DMS153 (cell line): ENCODE results near the gene OR1N2.
"Not testable (repeated sequence)": the region's sequence is repeated elsewhere in the genome, so short reads cannot be mapped to it uniquely, and the experiment has no call there.

Source experiments
- DNase-seq: peaks from one replicate; lab custom pipeline; 2025; lab: John Stamatoyannopoulos, UW

Gene OR1N2, protein sequence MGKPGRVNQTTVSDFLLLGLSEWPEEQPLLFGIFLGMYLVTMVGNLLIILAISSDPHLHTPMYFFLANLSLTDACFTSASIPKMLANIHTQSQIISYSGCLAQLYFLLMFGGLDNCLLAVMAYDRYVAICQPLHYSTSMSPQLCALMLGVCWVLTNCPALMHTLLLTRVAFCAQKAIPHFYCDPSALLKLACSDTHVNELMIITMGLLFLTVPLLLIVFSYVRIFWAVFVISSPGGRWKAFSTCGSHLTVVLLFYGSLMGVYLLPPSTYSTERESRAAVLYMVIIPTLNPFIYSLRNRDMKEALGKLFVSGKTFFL

DNA sequence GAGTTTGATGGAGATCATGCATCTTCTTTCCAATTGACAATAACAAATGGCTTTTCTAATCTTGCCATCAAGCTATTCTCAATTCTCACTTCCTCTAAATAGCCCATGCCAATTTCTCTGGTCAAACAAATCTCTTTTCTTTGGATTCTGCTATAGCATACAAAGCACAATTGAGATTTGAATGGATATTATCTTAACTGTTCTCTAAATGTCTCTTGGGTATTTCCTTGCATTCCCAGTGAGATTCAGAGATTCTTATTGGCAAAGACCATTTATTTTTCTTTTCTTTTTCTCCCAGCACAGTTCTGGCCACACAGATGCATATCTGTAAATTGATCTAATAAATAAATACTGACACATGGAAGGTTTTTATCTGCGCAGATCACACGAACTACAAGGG, at the start of gene OR1N2:
Gene OR1N2, plus strand, starts transcription at position 301 of the 400 bp plus-strand sequence. CDS start 100 bp downstream, outside the sequence.
- DNase-seq: no peak

- DNase-seq: no peak
Measured at GRCh38 chr9:122506964-122507363, 45.9 kb upstream of the OR1N2 start.

- no peak for DNase-seq
Measured at GRCh38 chr9:122510502-122510901, 42.4 kb upstream of the OR1N2 start, which contains the start of gene OR1J2. TSS of gene OR1J2 (plus strand) at chr9:122510802. CDS start at chr9:122510802, 0 bp downstream.

DNA sequence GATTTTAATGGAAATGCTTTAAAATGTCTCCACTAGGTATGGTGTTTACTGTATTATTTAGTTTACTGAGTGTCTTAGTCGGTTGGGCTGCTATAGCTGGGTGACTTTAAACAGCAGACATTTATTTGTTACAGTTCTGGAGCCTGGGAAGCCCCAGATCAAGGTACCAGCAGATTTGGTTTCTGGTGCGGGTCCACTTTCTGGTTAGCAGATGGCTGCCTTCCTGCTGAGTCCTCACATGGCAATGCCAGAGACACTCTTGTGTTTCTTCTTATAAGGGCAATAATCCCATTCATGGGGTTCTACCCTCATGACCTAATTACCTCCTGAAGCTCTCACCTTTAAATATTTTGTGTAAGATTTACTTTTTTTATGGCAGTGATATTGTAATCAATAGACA, 34.7 kb upstream of the OR1N2 start:
- DNase-seq: no peak

GRCh38 chr9:122518841-122519240, 34.1 kb upstream of the OR1N2 start, which contains the start of gene OR1J4:
TSS of gene OR1J4 (plus strand) at chr9:122519141. CDS start at chr9:122519141, 0 bp downstream.
- DNase-seq: no peak

GRCh38 chr9:122519376-122519775, 33.5 kb upstream of the OR1N2 start:
- no peak for DNase-seq

- no peak for DNase-seq
Measured at GRCh38 chr9:122526602-122527001, 26.3 kb upstream of the OR1N2 start.

DNA sequence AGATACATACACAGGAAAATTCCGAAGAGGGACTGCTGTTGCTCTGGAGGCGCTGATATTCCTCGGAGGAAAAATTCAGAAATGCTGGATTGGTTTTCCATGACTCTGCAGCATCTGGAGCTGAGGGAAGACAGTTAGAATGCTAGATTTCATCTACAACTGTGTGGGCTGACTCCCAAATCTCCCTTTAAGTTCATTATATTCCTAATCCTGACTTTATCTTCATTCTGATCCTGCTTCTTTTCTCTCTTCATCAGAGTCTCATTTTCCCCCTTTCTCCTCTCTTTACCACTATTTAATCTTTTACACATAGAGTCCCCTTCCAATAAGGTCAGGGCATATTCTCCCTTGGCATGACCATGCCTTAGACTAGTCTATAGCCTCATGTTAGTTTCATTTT, 25.7 kb upstream of the OR1N2 start, which contains the start of gene OR1N1:
Gene OR1N1, minus strand, starts transcription at position 101 of the 400 bp plus-strand sequence. Its CDS starts 0 bp downstream, at position 101.
- DNase-seq: no peak

DNA sequence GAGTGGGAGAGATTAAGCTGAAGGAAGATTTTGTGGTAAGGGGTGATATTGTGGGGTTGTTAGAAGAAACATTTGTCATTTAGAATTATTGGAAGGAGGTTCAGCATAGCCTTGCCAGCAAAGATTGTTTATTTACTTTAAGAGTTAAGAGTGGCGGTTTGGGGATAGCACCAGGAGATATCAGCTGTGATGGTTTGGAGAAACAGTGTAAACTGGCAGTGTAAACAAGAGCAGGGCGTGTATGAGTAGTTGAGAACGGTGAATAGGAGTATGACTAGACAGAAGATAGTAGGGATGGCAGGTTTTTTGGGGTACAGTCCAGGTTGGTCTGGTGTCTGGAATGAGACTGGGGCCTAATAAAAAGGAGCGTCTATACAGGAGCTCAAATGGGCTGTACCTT, 21.8 kb upstream of the OR1N2 start:
- not testable (repeated sequence) for DNase-seq

DNA sequence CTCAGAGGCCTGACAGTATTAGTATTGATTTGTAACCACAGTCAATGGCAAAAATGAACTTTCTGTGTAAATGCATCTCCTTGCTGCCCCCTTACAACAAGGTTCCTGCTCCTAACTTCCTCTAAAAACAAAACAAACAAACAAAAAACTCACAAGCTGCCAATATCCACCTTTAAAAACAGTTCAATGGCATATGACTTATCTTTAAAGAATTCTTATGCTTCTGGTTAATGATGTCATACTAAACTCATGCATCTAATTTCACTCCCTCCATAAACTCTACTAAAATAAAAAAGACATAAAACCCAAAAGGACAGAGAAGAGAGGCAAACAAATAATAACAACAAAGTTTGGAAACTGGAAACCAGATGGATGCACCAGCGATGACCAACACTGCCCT, 16.8 kb upstream of the OR1N2 start:
- no peak for DNase-seq

GRCh38 chr9:122537066-122537465, 15.8 kb upstream of the OR1N2 start:
- not testable (repeated sequence) for DNase-seq

- DNase-seq: no peak
Measured at GRCh38 chr9:122538757-122539156, 14.2 kb upstream of the OR1N2 start.

DNA sequence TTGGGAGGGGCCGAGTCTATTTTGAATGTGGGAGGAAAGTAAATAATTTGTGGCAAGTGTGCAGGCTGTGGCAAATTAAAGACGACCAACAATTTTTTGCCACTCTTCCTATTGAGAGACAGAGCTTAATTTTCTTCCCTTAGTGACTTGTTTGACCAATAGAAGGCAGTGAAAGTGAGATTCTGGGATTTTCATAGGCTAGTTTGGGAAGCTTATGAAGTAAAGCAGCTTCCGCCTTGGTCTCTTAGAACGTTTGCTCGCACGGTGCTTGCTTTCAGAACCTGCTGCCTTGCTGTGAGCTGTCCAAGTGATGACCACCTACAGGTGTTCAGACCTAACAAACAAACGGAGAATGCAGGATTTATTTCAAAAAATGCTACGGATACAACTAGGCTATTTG, 6.7 kb upstream of the OR1N2 start:
- no peak for DNase-seq

- DNase-seq: no peak
Measured at GRCh38 chr9:122551371-122551770, 1.5 kb upstream of the OR1N2 start.

GRCh38 chr9:122561446-122561845, 8.5 kb downstream of the OR1N2 start:
- DNase-seq: no peak

DNA sequence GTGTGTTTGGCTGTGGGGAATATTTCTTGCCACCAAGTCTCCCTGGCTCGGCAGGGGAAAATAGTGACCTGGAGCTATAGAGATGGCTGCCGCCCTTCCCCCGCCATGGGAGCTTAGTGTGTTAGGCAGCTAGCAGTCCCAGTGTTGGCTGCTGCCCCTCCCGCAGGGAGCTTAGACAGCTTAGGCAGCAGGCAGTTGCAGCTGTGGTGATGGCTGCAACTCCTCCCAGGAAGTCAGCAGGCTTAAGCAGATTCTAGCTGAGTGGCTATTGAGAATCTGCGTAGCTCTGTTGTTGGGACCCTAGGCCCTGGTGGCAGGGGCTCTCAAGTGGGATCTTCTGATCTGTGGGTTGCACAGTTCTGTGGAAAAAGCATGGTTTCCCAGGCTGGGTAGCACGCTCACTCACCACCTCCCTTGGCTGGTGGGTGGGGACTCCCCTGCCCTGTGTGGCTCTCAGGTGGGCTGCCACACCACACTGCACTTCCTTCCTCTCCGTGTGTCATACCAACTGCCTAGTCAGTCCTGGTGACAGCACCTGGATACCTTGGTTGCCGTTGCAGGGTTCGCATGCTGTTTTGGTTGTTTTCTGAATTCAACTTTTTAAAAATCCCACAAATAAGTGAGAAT, 9.3 kb downstream of the OR1N2 start:
- DNase-seq: no peak

DNA sequence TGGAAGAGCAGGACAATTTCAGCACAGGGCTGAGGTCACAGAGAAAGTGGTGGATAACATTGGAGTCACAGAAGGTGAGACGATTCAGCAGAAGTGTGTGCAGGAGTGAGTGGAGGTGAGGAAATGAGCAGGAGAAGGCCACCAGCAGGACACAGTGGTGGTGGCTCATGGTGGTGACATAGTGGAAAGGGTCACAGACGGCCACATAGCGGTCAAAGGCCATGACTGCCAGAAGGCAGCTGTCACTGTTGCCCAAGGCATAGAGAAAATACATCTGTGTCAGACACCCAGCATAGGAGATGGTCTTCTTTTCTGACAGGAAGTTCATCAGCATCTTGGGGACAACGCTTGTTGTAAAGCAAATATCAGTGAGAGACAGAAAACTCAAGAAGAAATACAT, 15.0 kb downstream of the OR1N2 start:
- DNase-seq: no peak

DNA sequence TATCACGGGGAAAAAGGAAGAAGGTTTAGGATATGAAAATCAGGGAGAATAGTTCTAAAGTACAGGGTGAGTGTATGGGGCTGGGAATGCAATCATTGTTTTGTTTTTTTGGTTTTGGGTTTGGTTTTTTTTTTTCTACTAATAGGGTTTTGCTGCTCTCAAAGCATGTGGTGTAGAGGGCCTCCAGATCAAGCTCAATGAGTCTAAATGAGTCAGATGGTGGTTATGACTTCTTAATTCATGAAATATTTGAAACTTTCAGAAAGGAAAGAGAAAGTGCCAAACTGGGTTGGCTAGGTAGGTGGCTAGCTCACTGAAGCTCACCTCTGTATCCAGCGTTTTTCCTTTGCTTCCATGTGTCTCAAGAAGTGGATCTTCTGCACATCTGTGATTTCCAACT, 19.5 kb downstream of the OR1N2 start:
- DNase-seq: no peak

DNA sequence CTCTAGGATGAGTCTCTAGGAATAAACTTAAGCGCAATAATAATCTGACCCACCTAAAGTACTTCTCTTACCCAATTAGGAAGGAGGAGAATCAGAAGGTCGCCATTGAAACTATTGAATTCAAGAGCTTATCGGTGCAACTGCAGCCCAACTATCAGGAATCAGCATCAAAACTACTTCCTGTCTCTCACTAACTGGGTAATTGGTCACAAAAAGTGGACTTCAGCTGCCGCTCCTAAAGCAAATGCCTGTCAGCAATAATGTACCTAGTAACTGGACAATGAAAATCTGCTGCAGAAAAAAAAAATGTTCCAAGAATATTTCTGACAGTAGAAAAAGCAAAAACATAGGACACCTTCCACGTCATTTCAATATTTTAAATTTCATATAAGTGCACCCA, 27.0 kb downstream of the OR1N2 start:
- DNase-seq: no peak

DNA sequence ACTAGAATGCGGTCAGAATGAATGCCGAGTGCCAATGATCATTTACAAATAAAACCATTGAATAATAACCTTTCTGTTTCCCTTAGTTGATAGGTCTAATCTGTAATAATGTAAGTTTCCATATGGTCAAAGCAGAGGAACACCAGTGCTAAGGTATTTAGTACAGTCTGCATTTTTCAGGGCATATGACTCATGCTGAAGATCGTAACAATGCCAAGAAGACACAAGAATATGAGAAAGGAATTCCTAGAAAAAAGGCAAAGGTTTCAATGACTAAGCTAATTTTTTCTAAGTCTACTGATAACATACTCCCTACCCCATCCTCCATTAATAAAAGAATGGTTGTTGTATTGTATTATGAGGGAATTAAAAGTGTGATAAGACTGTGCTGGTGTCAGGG, 27.4 kb downstream of the OR1N2 start:
- no peak for DNase-seq

DNA sequence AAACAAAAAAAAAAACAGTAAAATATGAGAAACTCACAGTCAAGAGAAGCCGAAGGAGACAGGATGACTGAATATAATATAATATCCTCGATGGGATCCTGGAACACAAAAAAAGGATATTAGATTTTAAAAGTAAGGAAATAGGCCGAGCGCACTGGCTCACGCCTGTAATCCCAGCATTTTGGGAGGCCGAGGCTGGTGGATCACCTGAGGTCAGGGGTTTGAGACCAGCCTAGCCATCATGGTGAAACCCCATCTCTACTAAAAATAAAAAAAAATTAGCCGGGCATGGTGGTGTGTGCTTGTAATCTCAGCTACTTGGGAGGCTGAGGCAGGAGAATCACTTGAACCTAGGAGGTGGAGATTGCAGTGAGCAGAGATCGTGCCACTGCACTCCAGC, 30.4 kb downstream of the OR1N2 start, which contains the start of gene OR1L8:
Gene OR1L8, minus strand, starts transcription at position 101 of the 400 bp plus-strand sequence. CDS start 14,907 bp downstream, outside the sequence.
- DNase-seq: not testable (repeated sequence)
